Calu3 (cell line): ENCODE results near the gene FBXL7. TPM values are rescaled to one million over a fixed set of nuclear protein-coding genes. Genes with fewer than 3 reads are reported as not detected.

ENCODE experiments used
- BruUV-seq: library from RNA; stranded (reverse); fragments of 400-500 nt; replicated peaks from 2 replicates; lab custom pipeline; 2021; lab: Mats Ljungman, UMichigan
- CTCF ChIA-PET: fragments of 300-600 bp; sonication (Branson Sonifier 250); formaldehyde crosslinking; loops from one replicate; lab custom pipeline; 2022; ENCODE audit warnings: antibody characterized with exemption; lab: Charles Lee
- DNase-seq: peaks from one replicate; pipeline ENCODE4 v3.0.0; 2022
- H3K27ac Mint-ChIP-seq: one replicate; pipeline ENCODE4 v1.8.0; 2022; ENCODE audit warnings: mixed read lengths; ENCODE audit not compliant: unreplicated experiment
- H3K27me3 Mint-ChIP-seq: one replicate; pipeline ENCODE4 v1.8.0; 2022; ENCODE audit warnings: mixed read lengths; ENCODE audit not compliant: unreplicated experiment
- H3K36me3 Mint-ChIP-seq: one replicate; pipeline ENCODE4 v1.8.0; 2022; ENCODE audit warnings: mild to moderate bottlenecking, moderate library complexity, mixed read lengths; ENCODE audit not compliant: insufficient read depth, unreplicated experiment
- H3K4me1 Mint-ChIP-seq: one replicate; pipeline ENCODE4 v1.8.0; 2022; ENCODE audit warnings: mild to moderate bottlenecking, low read depth, mixed read lengths; ENCODE audit not compliant: unreplicated experiment
- H3K4me3 Mint-ChIP-seq: one replicate; pipeline ENCODE4 v1.8.0; 2022; ENCODE audit warnings: mild to moderate bottlenecking, low read depth, moderate library complexity, mixed read lengths; ENCODE audit not compliant: unreplicated experiment
- H3K9me3 Mint-ChIP-seq: one replicate; pipeline ENCODE4 v1.8.0; 2022; ENCODE audit warnings: low read depth, mixed read lengths; ENCODE audit not compliant: unreplicated experiment
- CTCF ChIP-seq: fragments of 200-600 bp; IDR thresholded peaks from one replicate; pipeline ENCODE4 v1.8.0; 2022; ENCODE audit warnings: antibody characterized with exemption; ENCODE audit not compliant: unreplicated experiment
- intact Hi-C: fragments of 100-400 bp; cut with micrococcal nuclease; formaldehyde crosslinking; loops from one replicate; pipeline ENCODE4 v1.10.0; 2022; ENCODE audit not compliant: unreplicated experiment
- total RNA-seq: library from RNA; stranded (reverse); gene quantifications from 2 replicates; pipeline ENCODE4 v1.2.3, GENCODE V29; 2022

Gene FBXL7
- total RNA-seq, 1 experiment from 2014 or later: not detected

DNA sequence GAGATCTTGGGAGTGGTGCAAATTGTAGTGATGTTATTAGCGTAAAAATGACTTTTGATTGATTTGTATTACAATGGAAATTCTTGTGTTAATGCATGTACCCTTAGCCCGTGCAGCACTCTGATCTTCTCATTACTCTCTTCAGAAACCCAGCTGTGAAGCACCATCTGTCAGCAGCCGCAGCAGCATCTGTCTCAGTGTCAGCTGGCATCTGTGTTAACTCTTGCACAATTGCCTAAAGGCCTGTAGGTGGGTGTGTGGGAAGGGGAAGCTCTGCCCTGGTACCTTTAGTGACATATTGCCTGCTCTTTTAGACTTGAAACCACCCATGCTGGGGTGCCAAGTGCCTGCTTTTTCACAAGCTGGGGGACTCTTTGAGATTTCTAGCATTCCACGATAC lies 101.3 kb downstream of the FBXL7 start:
- H3K27me3 Mint-ChIP-seq: no peaks in the 10 kb centered on the region
- CTCF ChIA-PET: no interaction called here
- intact Hi-C loops: no loop called here
- no peak for TF ChIP-seq CTCF
- H3K4me3 Mint-ChIP-seq: no peak overlapping the region
- BruUV-seq: no TSS peak
- no peak for DNase-seq
- H3K9me3 Mint-ChIP-seq: peaks cover 5% of the 10 kb centered on the region
- no peaks in the 10 kb centered on the region for H3K4me1 Mint-ChIP-seq
- no peak overlapping the region for H3K27ac Mint-ChIP-seq
- no peaks in the 10 kb centered on the region for H3K36me3 Mint-ChIP-seq

DNA sequence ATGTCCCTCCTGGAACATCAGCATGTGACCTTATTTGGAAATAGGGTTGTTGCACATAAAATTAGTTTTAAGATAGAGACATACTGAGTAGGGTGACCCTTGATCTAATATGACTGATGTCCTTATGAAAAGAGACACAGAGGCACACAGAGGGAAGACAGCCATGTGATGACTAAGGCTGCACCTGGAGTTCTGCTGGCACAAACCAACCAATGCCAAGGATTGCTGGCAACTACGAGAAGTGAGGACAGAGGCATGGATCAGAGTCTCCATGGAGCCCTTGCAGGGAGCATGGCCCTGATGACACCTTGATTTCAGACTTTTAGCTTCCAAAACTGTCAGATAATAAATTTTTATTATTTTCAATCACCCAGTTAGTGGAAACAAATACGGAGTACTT lies 101.9 kb downstream of the FBXL7 start:
- intact Hi-C loops: no loop called here
- no peaks in the 10 kb centered on the region for H3K27me3 Mint-ChIP-seq
- H3K9me3 Mint-ChIP-seq: peaks cover 7% of the 10 kb centered on the region
- DNase-seq: no peak
- no peaks in the 10 kb centered on the region for H3K4me1 Mint-ChIP-seq
- no peak for TF ChIP-seq CTCF
- BruUV-seq: no TSS peak
- CTCF ChIA-PET: no interaction called here
- H3K27ac Mint-ChIP-seq: no peak overlapping the region
- no peaks in the 10 kb centered on the region for H3K36me3 Mint-ChIP-seq
- no peak overlapping the region for H3K4me3 Mint-ChIP-seq

- Mint-ChIP-seq H3K4me3 (no peak overlapping the region), H3K4me1 (no peaks in the 10 kb centered on the region), H3K9me3 (peaks cover 8% of the 10 kb centered on the region), H3K27me3 (no peaks in the 10 kb centered on the region), H3K27ac (no peak overlapping the region), H3K36me3 (no peaks in the 10 kb centered on the region)
- CTCF ChIA-PET: no interaction called here
- DNase-seq: no peak
- no TSS peak for BruUV-seq
- TF ChIP-seq CTCF: no peak
- intact Hi-C loops: no loop called here
Measured at GRCh38 chr5:15604986-15605385, 105.0 kb downstream of the FBXL7 start.

GRCh38 chr5:15606197-15606596 lies 106.2 kb downstream of the FBXL7 start:
- CTCF ChIA-PET: no interaction called here

More at GRCh38 chr5:15606197-15606596, 106.2 kb downstream of the FBXL7 start:
- Mint-ChIP-seq H3K27me3 (no peaks in the 10 kb centered on the region), H3K4me3 (no peak overlapping the region), H3K27ac (no peak overlapping the region), H3K9me3 (peaks cover 8% of the 10 kb centered on the region), H3K36me3 (no peaks in the 10 kb centered on the region), H3K4me1 (no peaks in the 10 kb centered on the region)
- TF ChIP-seq CTCF: no peak
- no peak for DNase-seq
- BruUV-seq: no TSS peak
- intact Hi-C loops: no loop called here
